HG02943 (cell line): Measurements from ENCODE around the gene EFNA2.
A peak's percentile ranks its signal among the peaks of the same experiment; 100 is the strongest.

Experiments used
- ATAC-seq: cut with Tn5 transposase; IDR thresholded peaks from one replicate; pipeline ENCODE4 v1.9.1; 2021; ENCODE audit warnings: mild to moderate bottlenecking, low read depth, moderate library complexity; ENCODE audit not compliant: unreplicated experiment

EFNA2 gene

GRCh38 chr19:1248786-1249297, 36.8 kb upstream of the EFNA2 start:
- ATAC-seq = peak; percentile 22

DNA sequence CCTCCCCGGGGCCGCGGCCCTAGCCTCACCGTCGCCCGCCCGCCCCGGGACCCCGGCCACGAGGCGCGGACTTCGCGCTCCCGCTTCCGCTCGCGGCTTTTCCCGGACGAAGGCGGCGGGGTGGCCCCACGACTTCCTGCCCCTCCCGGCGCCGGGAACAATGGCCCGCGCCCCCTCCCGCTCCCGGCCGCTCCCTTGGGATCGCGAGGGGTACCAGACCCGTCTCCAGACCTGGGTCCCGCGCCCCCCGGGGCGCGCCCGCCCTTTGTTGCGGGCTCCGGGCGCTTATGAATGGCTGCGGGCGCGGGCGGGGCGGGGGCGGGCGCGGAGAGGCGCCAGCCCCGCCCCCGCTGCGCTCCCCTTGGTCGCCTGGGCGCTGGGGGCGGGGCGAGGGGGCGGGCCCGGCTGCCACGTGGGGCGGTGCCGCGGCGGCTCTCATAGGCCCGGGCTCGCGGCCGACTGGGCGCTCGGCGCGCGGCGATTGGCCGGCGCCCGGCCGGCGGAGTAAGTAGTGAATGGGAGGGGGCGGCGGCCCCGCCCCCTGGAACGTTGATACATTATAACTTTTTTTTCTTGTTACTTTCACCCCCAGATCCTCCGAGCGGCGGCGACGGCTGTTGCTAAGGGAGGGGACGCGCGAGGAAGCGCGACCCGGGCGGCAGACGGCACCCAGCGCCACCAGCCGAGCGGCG, 36.2 kb upstream of the EFNA2 start:
- peak; percentile 35 for ATAC-seq

DNA sequence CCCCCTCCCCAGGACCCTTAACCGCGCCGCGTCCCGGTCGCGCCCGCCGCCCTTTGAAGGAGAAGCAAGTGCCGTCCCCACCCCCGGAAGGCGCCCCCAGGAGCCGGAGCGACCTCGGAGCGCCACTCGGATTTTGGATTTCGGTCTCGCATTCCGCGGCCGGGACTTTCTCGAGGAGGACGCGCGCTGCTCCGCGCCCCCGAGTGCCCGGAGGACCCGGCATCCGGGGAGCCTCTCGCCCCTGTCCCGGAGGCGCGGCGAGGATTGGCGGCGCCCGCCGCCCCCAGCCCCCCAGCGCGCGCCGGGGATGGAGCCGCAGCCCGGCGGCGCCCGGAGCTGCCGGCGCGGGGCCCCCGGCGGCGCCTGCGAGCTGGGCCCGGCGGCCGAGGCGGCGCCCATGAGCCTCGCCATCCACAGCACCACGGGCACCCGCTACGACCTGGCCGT, 35.7 kb upstream of the EFNA2 start:
- no peak for ATAC-seq

DNA sequence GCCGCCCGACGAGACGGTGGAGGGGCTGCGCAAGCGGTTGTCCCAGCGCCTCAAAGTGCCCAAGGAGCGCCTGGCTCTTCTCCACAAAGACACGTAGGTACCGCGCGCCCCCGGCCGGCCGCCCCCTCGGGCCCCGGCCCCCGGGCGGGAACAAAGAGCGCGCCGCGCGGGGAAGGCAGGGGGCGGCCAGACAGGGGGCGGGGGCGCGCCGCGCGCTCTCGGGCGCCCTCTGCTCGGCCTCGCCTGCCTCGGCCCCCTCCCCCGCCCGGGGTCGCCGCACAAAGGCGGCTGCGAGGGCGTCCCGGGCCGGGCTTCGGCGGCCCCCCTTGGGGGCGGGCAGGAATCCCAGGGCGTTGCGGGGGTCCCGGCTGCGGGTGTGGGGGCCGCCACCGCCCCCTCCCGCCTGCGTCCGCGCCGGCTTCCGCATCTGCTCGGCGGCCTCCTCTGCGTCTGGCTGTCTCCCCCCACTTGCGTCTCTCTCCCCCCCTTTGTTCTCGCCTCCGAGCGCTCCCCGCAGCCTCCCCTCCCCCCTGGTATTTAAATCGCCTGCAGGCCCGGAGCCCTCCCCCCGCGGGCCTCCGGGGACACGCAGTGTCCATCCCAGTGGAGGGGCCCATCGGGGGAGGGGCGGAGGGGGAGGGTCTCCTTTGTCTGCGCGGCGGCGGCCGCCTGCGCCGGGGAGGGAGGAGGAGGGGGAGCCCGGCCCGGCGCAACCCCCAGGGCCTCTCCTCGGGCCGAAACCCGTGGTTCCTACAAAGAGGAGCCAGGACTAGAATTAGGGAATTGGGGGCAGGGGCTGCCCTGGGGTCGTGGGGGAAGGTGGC, 35.0 kb upstream of the EFNA2 start:
- no peak for ATAC-seq

- no peak for ATAC-seq
Observed at GRCh38 chr19:1251330-1252220, 34.1 kb upstream of the EFNA2 start.

- no peak for ATAC-seq
Observed at GRCh38 chr19:1252221-1252820, 33.4 kb upstream of the EFNA2 start.

DNA sequence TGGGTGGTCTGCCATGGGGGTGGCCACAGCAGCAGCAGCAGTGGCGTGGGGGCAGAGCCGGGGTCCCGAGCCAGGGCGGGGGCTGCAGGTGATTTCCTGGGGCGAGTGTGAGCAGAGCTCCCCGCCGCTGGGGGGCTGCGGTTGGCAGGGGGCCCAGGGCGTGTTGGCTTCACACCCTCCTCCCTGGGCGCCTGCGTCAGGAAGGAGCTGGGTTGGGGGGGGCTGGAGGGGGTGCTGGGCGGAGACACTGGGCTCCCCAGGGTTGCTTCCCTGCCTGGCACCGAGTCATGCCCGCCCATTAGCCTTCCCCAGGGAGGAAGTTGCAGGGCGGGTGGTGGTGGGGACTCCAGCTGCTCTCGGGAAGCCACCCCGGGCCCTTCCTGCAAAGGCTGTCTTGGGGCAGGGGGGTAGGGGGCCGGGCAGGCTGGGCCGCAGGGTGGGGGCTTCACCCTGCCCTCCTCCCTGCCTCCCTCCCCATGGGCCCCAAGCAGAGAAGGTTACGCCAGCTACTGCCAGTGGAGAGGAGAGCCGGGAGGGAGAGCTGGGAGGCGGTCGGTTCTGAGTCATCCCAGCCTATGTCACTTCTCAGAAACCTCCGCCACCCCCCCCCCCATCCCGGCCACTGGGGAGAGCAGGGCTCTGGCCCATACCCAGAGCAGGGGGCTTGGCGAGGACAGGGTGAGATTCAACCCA, 32.7 kb upstream of the EFNA2 start:
- ATAC-seq = no peak

DNA sequence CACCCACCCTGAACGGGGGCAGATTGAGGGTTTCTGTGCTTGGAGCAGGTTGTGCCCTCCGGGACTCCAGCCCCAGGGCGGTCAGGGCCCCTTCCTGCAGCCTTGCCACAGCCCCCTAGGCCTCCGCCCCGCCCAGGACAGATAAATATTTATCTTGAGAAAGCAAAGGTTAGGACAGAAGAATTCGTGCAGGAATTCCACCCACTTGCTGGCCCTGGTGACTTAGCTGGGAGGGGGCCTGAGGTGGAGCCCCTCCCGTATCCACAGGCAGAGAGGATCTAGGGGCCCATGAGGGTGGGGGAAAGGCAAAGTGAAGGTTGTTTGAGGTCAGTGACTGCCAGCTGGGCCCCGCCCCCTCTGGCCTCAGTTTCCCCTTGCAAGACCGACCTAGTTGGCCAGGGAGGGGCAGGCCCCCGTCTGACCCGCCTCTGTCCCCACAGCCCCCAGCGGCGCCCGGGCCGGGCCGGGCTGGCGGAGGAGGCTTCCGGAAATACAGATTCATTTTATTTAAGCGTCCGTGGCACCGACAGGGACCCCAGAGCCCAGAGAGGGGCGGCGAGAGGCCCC, 32.1 kb upstream of the EFNA2 start:
- ATAC-seq = no peak

DNA sequence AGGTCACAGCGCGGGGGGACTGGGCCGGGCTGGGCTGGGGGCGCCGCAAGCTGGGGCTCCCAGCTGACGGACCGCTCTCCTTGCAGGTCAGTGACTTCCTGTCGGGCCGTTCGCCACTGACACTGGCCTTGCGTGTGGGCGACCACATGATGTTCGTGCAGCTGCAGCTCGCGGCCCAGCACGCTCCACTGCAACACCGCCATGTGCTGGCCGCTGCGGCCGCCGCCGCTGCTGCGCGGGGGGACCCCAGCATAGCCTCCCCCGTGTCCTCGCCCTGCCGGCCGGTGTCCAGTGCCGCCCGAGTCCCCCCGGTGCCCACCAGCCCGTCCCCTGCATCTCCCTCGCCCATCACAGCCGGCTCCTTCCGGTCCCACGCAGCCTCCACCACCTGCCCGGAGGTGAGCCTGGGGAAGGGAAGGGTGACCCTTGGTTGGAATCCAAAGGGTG, 31.6 kb upstream of the EFNA2 start:
- ATAC-seq = no peak

GRCh38 chr19:1254530-1255185, 31.0 kb upstream of the EFNA2 start:
- ATAC-seq = no peak

GRCh38 chr19:1255186-1256161, 30.2 kb upstream of the EFNA2 start:
- ATAC-seq = no peak

DNA sequence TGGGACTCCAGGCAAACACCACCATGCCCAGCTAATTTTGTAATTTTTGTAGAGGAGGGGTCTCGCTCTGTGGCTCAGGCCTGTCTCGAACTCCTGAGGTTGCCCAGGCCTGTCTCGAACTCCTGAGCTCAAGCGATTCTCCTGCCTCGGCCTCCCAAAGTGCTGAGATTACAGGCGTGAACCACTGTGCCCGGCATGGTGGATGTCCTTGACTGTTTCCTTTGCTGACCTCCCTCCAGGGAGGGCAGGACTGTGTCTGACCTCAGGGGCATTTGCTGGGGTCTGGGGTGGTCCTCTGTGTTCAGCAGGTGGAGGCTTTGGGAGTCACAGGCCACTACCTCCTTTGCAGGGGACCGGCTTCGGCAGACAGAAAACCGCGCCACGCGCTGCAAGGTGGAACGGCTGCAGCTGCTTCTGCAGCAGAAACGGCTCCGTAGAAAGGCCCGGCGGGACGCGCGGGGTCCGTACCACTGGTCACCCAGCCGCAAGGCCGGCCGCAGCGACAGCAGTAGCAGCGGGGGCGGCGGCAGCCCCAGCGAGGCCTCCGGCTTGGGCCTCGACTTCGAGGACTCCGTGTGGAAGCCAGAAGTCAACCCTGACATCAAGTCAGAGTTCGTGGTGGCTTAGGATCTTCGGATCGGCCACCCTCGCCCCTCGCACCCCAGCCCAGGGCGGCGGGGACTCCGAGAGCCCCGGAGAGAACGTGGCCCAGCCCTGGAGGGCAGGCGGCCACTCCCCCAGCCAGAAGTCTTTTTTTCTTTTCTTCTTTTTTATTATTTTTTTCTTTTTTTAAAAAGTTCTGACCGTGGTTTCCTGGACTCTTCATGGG, 28.8 kb upstream of the EFNA2 start:
- ATAC-seq = no peak

GRCh38 chr19:1257475-1258162, 28.1 kb upstream of the EFNA2 start:
- no peak for ATAC-seq

GRCh38 chr19:1258163-1258492, 27.5 kb upstream of the EFNA2 start:
- no peak for ATAC-seq

DNA sequence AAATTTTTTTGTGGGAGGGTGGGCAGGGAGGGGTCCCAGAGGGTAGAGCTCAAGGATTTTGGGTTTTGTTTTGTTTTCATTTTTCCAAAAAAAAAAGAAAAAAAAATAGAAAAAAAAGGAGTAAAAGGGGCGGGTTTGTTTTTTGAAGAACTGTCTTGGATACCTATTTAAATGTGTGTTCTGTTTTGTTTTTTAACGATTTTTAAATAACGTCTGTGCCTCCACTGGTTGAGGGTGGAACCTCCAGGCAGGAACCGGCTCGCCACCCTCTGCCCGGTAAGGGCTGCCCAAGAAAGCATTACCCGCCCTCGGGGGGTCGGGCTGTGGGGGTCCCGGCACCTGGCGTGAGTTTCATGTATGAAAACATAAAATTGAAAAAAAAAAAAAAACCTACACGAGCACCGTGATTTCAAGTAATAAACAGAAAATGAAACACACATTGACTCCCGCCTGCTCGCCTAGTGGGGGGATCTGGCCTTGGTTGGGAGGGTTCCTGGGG, 26.9 kb upstream of the EFNA2 start:
- ATAC-seq = no peak

GRCh38 chr19:1259206-1259875, 26.3 kb upstream of the EFNA2 start:
- ATAC-seq = no peak
